Measurements from ENCODE around the gene GLUL. TPM values are rescaled to one million over a fixed set of nuclear protein-coding genes. Genes with fewer than 3 reads are reported as not detected.
"Not testable (repeated sequence)": the region's sequence is repeated elsewhere in the genome, so short reads cannot be mapped to it uniquely, and the experiment has no call there.

GLUL gene
- total RNA-seq, 3 donors from 2014 or later: 364 to 851 (median 517) TPM

- H3K4me3 ChIP-seq: no peak overlapping the region
- intact Hi-C loops (cut with DNase I, micrococcal nuclease): no loop called here
- H3K9me3 ChIP-seq: no peaks in the 10 kb centered on the region
- ATAC-seq (no peak), DNase-seq (no peak)
- peaks cover 3% of the 10 kb centered on the region for H3K4me1 ChIP-seq (ENCODE audit: low read depth)
- TF ChIP-seq CTCF (IDR thresholded peaks at IDR 0.05): no peak
- H3K36me3 ChIP-seq (ENCODE audit: low read depth): peaks cover 15% of the 10 kb centered on the region
These were observed 8.4 kb downstream of the GLUL start for GRCh38 chr1:182383037-182383661.

GRCh38 chr1:182381962-182382819 is 9.4 kb downstream of the GLUL start:
- intact Hi-C loops (cut with DNase I, micrococcal nuclease): no loop called here
- no peaks in the 10 kb centered on the region for H3K9me3 ChIP-seq
- no peak for TF ChIP-seq CTCF (IDR thresholded peaks at IDR 0.05)
- no peaks in the 10 kb centered on the region for H3K4me1 ChIP-seq (ENCODE audit: low read depth)
- peaks cover 12% of the 10 kb centered on the region for H3K36me3 ChIP-seq (ENCODE audit: low read depth)
- DNase-seq: no peak
- no peak for ATAC-seq
- no peak overlapping the region for H3K4me3 ChIP-seq

GRCh38 chr1:182380199-182380598 is 11.4 kb downstream of the GLUL start:
- DNase-seq (no peak), ATAC-seq (no peak)
- TF ChIP-seq CTCF (IDR thresholded peaks at IDR 0.05): no peak
- H3K4me3 ChIP-seq: no peak overlapping the region
- no peaks in the 10 kb centered on the region for H3K4me1 ChIP-seq (ENCODE audit: low read depth)
- H3K9me3 ChIP-seq: no peaks in the 10 kb centered on the region
- no peaks in the 10 kb centered on the region for H3K36me3 ChIP-seq (ENCODE audit: low read depth)
- intact Hi-C loops (cut with DNase I, micrococcal nuclease): no loop called here

- H3K36me3 ChIP-seq (ENCODE audit: low read depth); DNase-seq; H3K4me1 ChIP-seq (ENCODE audit: low read depth); ATAC-seq; H3K4me3 ChIP-seq; intact Hi-C loops (cut with DNase I, micrococcal nuclease); H3K9me3 ChIP-seq: not testable (repeated sequence)
These were observed 11.8 kb downstream of the GLUL start for GRCh38 chr1:182379781-182380180.

GRCh38 chr1:182376936-182377574 is 14.5 kb downstream of the GLUL start:
- intact Hi-C loops (cut with DNase I, micrococcal nuclease): no loop called here
- no peaks in the 10 kb centered on the region for H3K9me3 ChIP-seq
- H3K36me3 ChIP-seq (ENCODE audit: low read depth): no peaks in the 10 kb centered on the region
- no peak for ATAC-seq
- no peak for DNase-seq
- no peak overlapping the region for H3K4me3 ChIP-seq
- no peaks in the 10 kb centered on the region for H3K4me1 ChIP-seq (ENCODE audit: low read depth)
- TF ChIP-seq CTCF (IDR thresholded peaks at IDR 0.05): no peak

All from mucosa of descending colon (tissue), 3 donors.